ENCODE measurements around the gene FLAD1.

DNA sequence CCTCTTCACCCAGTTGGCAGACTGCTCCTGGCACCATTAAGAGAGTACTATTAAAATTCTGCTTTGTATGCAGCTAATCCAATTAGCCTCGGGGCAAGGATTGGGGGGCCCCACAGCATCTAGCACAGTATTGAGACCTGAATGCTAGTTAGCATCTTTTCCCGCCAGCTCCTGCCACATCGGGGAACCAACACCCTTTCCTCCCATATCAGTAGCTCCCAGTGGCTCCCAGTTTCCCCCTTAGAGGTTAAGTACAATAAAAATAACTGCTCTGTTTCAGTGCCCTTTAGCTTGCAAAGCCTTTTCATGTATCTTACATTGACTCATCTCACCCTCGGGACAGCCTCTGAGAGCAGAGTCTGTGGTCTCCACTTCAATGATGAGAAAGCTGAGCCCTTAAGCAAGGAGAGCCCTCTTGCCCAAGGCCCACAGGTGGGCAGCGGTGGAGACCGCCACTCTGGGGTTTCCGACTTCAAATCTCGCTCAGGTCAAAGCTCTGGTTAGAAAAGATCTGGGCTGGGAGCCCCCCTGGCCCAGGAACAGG, 42.4 kb upstream of the FLAD1 start:
- no peak for TF ChIP-seq EZH2 (IDR thresholded peaks at IDR 0.05)
- peak; percentile 34; the same call in 1 of the 2 replicates for TF ChIP-seq POLR2AphosphoS5 (IDR thresholded peaks at IDR 0.05; ENCODE audit: borderline replicate concordance, low read depth, low read length)
- TF ChIP-seq FOXP2 (optimal IDR thresholded peaks at IDR 0.05; ENCODE audit: control extremely low read depth, extremely low read length, insufficient read depth) = no peak

Data from SK-N-MC (cell line).